MM.1S (cell line): ENCODE measurements around the gene SRRM3.

ENCODE experiments used
- EZH2 ChIP-seq: fragments of 300-600 bp; sonication (generic); optimal IDR thresholded peaks from 2 replicates; pipeline ENCODE3; 2017; ENCODE audit warnings: low read depth, mild to moderate bottlenecking, antibody characterized with exemption, low read length, mixed read lengths
- EZH2phosphoT487 ChIP-seq: fragments of 300-600 bp; sonication (generic); IDR thresholded peaks from 2 replicates; pipeline ENCODE4 v1.6.1; 2018; ENCODE audit warnings: antibody characterized with exemption, low read length
- TF ChIP-seq, protein P1 (sequence below): fragments of 300-600 bp; sonication (generic); IDR thresholded peaks from 2 replicates; pipeline ENCODE4 v1.5.1; 2016; ENCODE audit warnings: antibody characterized with exemption, low read length, mixed read lengths

- TF ChIP-seq, protein P1, sequence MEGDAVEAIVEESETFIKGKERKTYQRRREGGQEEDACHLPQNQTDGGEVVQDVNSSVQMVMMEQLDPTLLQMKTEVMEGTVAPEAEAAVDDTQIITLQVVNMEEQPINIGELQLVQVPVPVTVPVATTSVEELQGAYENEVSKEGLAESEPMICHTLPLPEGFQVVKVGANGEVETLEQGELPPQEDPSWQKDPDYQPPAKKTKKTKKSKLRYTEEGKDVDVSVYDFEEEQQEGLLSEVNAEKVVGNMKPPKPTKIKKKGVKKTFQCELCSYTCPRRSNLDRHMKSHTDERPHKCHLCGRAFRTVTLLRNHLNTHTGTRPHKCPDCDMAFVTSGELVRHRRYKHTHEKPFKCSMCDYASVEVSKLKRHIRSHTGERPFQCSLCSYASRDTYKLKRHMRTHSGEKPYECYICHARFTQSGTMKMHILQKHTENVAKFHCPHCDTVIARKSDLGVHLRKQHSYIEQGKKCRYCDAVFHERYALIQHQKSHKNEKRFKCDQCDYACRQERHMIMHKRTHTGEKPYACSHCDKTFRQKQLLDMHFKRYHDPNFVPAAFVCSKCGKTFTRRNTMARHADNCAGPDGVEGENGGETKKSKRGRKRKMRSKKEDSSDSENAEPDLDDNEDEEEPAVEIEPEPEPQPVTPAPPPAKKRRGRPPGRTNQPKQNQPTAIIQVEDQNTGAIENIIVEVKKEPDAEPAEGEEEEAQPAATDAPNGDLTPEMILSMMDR: peak; percentile 74
- TF ChIP-seq EZH2 (no peak), EZH2phosphoT487 (no peak)
Measured at GRCh38 chr7:76262683-76263402, 61.1 kb downstream of the SRRM3 start.
